ENCODE data around the gene MTREX. TPM values are rescaled to one million over a fixed set of nuclear protein-coding genes. Genes with fewer than 3 reads are reported as not detected.
A peak's percentile ranks its signal among the peaks of the same experiment; 100 is the strongest.

MTREX gene
- total RNA-seq, 1 donor from 2014 or later = 65.6 TPM

DNA sequence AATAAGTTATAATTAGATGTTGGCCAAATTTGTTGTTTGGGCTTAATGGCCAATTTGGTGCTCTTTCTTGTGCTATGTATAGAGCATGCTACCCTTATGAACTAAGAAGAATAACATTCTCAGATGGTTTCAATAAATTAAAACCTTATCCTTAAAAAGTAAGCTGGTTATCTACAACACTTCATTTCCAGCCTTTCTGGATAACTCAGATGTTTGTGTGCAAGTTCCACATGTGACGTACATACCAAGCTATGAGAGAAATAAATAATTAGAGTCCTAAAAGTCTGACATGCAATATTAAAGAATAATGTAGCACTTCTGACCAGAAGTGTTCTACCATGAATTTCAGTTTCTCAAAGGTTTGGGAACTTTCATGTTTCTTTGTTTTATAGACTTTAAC lies 11.7 kb downstream of the MTREX start:
- DNase-seq (no peak), ATAC-seq (ENCODE audit: poor library complexity) (peak; percentile 9)
- intact Hi-C loops (cut with DNase I) = no loop called here

DNA sequence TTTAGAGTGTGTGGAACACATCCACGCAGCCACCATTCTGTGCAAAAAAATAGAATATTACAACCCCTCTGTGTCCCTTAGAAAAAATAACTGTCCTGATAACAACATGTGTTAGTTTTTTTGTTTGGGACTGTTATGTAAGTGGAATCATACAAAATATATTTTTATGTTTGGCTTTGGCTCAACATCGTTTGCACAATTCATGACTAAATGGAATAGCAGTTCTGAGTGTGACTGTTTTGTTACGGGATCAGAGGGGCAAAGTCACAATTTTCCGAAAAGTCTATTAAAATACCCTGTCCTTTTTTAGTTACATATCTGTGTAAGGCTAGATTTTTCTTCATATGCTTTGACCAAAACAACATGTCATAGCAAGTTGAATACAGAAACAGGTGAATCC lies 12.8 kb downstream of the MTREX start:
- ATAC-seq (ENCODE audit: poor library complexity) = peak; percentile 38
- DNase-seq = no peak
- intact Hi-C loops (cut with DNase I) = loop anchor here (10.0 kb wide), 1 partner anchor 384 kb away; no protein-coding TSS in a partner anchor

DNA sequence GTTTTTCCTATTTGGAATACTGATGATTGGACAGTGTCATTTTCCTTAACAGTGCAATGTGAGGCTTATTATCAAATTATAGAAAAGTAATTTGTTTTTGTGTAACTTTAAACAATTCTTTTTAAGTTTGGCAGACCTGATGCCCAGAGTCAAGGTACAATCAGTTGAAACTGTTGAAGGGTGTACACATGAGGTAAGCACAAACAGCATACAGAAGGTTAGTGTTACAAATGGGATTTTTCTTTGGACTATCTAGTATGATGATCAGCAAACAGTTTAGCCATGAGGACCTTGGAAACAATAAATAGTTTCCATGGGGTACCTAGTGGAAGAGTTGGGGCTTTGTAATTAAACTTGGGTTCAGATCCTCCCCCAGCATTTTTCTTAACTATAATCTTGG lies 16.2 kb downstream of the MTREX start:
- no peak for ATAC-seq (ENCODE audit: poor library complexity)
- intact Hi-C loops (cut with DNase I) = loop anchor here (10.0 kb wide), 1 partner anchor 381 kb away; no protein-coding TSS in a partner anchor
- no peak for DNase-seq

DNA sequence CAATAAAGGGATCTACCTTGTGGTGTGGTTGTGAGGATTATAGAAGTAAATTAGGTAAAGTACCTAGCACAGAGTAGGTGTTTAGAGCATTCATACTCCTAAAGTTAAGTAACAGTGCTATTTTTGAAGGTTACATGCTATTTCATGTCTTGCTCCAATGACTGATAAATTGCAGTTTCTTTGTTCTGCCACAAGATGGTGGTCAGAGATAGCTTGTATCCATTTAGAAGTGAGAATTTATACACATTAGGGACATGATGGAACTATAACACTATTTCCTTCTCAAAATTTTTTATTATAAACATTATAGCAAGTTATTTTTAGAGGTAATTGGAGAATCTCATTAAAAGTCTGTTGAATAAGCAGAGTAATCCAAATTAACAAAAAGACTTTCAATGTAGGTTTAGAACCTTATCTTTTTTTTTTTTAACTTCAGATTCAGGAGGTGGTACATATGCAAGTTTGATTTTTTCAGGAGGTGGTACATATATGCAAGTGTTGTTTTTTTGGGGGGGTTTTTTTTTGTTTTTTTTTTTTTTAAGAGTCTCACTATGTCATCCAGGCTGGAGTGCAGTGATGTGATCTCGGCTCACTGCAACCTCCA lies 17.1 kb downstream of the MTREX start:
- ATAC-seq (ENCODE audit: poor library complexity) (no peak), DNase-seq (no peak)
- intact Hi-C loops (cut with DNase I) = loop anchor here (10.0 kb wide), 1 partner anchor 380 kb away; no protein-coding TSS in a partner anchor

DNA sequence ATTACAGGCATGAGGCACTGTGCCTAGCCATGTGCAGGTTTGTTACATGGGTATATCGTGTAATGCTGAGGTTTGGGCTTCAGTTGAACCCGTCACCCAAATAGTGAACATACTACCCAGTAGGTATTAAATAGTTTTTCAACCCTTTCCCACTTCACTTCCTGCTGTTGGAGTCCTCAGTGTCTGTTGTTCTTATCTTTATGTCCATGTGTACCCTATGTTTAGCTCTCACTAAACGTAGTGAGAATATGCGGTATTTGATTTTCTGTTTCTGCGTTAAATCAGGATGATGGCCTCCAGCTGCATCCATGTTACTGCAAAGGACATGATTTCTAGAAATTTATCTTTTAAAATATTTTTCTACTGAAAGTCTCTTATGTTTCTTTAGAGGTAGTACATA lies 17.8 kb downstream of the MTREX start:
- no peak for DNase-seq
- ATAC-seq (ENCODE audit: poor library complexity) = no peak
- intact Hi-C loops (cut with DNase I) = loop anchor here (10.0 kb wide), 1 partner anchor 379 kb away; no protein-coding TSS in a partner anchor

DNA sequence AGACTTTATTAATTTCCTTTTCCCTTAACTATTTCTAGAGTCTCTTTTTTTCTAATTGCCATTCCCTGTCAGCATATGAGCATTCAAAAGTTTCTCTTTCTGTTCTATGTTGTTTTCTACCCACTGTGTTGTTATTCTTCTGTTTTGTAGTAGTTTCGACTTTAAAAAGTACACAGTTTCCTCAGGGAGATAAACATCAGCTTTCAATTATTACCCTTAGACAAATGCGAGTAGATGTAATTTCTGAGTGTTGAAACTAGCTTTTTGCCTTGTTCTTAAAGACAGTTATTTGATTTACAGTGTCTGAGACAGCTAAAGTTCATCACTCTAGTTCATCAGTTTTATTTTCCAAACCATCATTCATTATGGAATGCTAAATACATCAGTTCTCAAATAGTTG lies 19.5 kb downstream of the MTREX start:
- ATAC-seq (ENCODE audit: poor library complexity) = no peak
- intact Hi-C loops (cut with DNase I) = loop anchor here (10.0 kb wide), 1 partner anchor 378 kb away; no protein-coding TSS in a partner anchor
- DNase-seq = no peak

DNA sequence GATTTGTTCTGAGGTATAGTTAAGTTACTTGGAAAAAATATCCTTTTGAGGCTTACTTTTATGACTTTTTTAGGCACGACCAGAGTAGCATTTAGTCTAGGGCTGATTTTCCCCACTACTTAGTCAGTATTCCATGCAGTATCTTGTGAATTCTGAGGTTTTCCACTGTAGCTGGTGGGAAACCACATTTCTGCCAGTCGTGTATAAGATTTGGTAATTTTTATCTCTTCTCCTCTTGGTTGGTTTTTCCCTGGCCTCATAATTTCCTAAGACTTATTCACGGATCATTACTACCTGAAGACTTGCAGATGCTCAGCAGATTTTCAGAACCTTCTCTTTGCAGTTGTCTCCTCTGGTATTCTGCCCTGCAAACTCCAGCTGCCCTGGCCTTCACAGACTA lies 23.5 kb downstream of the MTREX start:
- intact Hi-C loops (cut with DNase I) = no loop called here
- DNase-seq (no peak), ATAC-seq (ENCODE audit: poor library complexity) (no peak)

DNA sequence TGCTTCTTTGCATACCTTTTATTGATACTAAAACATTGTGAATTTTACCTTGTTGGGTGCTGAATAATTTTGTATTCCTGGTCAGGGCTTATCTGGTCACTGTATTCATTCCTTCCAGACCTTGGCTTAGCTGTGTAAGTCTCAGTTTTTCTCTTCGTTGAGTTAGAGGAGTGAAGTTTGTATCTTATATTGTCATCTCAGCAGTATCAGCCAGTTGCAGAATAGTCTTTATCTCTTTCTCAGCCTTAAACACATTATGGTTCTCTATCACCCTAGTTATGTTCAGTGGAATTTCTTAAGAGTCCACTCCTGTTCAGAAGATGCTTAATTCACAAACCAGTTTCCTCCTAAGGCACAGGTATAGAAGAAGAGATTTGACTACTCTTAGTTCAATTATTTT lies 25.2 kb downstream of the MTREX start:
- ATAC-seq (ENCODE audit: poor library complexity) (no peak), DNase-seq (no peak)
- intact Hi-C loops (cut with DNase I) = no loop called here

DNA sequence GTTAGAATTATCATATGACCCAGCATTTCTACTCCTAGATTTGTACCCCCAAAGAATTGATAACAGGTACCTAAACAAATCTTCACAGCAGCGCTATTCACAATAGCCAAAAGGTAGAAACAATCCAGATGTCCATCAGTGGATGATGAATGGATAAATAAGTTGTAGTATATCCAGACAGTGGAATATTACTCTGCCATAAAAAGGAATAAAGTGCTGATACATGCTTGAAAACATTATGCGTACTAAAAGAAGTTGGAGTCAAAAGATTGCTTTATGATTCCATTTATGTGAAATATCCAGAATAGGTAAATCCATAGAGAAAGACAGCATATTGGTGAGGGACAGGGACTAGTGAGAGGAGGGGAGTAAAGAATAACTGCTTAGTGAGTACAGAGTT lies 26.0 kb downstream of the MTREX start:
- ATAC-seq (ENCODE audit: poor library complexity) (no peak), DNase-seq (no peak)
- intact Hi-C loops (cut with DNase I) = no loop called here

DNA sequence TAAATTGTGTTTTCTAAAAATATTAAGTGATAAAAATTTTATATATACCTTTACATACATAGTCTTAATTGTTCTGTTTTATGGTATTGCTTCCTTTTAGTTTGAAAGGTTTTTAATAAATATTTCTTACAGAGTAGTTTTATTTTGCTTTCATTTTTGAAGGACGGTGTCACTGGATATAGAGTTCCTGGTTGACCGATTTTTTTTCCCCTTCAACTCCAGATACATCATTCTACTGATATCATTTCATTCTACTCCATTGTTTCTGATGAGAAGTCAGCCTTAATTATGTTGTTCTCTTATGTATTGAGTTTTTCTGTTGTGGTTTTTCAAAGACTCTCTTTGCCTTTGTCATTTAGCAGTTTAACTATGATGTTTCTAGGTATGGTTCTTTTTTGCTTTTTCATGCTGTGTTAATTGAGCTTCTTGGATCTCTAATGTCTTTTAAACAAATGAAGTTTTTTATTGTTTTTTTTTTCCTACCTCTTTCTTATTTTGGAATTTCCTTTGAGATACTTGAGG lies 30.4 kb downstream of the MTREX start:
- ATAC-seq (ENCODE audit: poor library complexity) (no peak), DNase-seq (no peak)
- intact Hi-C loops (cut with DNase I) = no loop called here

DNA sequence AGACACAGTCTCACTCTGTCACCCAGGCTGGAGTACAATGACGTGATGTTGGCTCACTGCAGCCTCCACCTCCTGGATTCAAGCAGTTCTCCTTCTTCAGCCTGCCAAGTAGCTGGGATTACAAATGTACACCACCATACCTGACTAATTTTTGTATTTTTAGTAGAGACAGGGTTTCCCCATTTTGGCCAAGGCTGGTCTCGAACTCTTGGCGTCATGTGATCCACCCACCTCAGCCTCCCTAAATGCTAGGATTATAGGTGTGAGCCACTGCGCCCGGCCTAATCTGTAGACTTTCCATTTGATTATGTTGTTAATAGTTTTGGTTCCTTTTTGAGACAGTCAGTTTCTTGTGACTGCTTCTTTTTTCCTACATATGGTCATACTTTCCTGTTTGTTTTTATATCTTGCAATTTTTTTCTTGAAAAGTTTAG lies 31.0 kb downstream of the MTREX start:
- DNase-seq (no peak), ATAC-seq (ENCODE audit: poor library complexity) (peak; percentile 59)
- intact Hi-C loops (cut with DNase I) = no loop called here

DNA sequence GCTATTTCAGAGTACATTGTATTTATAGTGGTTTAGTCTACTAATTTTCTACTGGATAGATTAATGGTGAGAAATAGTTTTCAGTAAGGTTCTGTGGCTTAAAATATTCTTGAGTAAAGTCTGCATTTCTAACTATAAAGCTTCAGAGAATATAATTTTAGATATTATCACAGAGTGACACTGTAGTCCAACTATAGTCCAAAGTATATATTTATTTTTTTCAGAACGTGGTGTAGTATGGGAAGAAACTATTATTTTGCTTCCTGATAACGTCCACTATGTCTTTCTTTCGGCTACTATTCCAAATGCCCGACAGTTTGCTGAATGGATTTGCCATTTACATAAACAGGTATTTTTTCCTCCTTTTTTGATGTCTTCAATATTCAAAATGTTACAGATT lies 35.3 kb downstream of the MTREX start:
- no peak for DNase-seq
- intact Hi-C loops (cut with DNase I) = loop anchor here (10.0 kb wide), 2 partner anchors 68 to 352 kb away; no protein-coding TSS in a partner anchor
- ATAC-seq (ENCODE audit: poor library complexity) = no peak

DNA sequence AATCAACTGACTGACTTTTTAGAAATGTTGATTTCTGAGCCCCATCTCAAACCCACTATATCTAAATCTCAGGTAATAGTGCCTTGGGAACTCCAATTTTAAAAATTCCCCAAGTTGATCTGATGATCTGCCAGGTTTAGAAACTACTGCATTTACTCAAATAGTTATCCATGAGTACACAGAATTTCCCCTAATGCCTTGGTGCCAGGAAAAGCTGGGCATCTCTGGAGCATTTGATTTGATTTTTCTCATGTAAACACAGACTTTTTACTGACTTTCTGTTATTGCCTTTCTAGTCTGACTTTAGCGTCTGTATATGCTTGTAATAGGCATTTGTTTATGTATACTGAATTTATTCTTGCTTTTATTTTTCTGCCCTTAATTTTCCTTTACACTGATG lies 35.8 kb downstream of the MTREX start:
- intact Hi-C loops (cut with DNase I) = loop anchor here (10.0 kb wide), 2 partner anchors 69 to 351 kb away; no protein-coding TSS in a partner anchor
- ATAC-seq (ENCODE audit: poor library complexity) = no peak
- no peak for DNase-seq

DNA sequence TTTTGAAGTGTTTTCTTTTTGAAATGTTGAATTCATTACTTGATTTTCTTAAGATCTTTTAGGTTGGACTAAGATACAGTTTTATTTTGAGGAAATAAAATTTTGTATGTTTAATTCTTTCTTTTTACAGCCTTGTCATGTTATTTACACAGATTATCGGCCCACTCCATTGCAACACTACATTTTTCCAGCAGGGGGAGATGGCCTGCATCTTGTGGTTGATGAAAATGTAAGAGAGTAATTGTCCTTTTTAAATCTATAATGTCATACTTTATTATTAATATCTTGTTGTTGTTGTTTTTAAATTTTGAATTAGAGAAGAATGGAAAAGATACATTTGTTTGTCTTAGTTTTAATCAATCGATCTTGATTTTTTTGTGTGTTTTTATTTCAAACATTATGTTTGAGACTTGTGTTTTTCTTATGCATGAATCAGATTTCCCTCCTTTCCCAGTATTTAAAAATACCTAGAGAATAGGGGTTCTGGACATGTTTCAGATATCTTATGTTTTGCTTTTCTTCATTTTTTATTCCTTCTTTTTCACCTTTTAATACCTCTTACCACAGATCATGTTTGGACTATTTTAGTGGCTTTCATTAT lies 36.7 kb downstream of the MTREX start:
- DNase-seq (no peak), ATAC-seq (ENCODE audit: poor library complexity) (no peak)
- intact Hi-C loops (cut with DNase I) = loop anchor here (10.0 kb wide), 2 partner anchors 70 to 350 kb away; no protein-coding TSS in a partner anchor

DNA sequence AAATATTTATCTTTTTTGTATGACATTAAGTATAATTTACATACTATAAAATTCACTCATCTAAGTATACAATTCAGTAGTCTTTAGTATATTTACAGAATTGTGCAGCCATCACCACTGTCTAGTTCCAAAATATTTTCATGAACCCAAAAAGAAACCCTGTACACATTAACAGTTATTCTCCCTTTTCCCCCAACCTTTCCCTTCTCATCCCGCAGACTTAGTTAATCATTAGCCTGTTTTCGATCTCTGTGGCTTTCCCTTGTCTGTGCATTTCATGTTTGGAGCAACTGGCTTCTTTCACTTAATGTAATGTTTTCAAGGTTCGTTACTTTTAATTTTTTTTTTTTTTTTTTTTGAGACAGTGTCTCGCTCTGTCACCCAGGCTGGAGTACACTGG lies 37.5 kb downstream of the MTREX start:
- intact Hi-C loops (cut with DNase I) = loop anchor here (10.0 kb wide), 2 partner anchors 71 to 349 kb away; no protein-coding TSS in a partner anchor
- ATAC-seq (ENCODE audit: poor library complexity) (no peak), DNase-seq (no peak)

DNA sequence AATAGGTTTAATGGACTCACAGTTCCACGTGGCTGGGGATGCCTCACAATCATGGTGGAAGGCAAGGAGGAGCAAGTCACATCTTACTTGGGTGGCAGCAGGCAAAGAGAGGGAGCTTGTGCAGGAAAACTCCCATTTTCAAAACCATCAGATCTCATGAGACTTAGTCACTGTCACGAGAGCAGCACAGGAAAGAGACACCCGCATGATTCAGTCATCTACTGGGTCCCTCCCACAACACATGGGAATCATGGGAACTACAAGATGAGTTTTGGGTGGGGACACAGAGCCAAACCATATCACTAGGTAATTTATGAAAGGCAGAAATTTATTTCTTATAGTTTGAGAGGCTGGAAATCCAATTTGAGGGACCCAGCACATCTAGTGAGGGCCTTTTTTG lies 40.0 kb downstream of the MTREX start:
- no peak for DNase-seq
- no peak for ATAC-seq (ENCODE audit: poor library complexity)
- intact Hi-C loops (cut with DNase I) = loop anchor here (10.0 kb wide), 2 partner anchors 73 to 347 kb away; no protein-coding TSS in a partner anchor

DNA sequence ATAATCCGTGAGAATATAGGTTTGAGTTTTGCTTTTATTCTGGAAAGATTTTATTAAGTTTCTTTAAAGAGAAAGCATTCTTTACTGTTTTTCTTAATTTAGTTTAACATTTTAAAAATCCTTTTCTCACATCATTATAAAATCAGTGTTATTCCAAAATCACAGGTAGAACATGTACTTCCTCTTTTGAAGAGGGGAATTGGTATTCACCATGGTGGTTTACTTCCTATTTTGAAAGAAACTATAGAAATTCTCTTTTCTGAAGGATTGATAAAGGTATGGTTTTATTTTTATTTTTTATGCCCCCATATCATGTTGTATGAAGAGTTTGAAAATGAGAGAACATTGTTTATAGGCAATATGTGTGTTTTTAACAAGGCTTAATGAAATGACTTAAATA lies 43.0 kb downstream of the MTREX start:
- intact Hi-C loops (cut with DNase I) = no loop called here
- ATAC-seq (ENCODE audit: poor library complexity) = no peak
- no peak for DNase-seq

DNA sequence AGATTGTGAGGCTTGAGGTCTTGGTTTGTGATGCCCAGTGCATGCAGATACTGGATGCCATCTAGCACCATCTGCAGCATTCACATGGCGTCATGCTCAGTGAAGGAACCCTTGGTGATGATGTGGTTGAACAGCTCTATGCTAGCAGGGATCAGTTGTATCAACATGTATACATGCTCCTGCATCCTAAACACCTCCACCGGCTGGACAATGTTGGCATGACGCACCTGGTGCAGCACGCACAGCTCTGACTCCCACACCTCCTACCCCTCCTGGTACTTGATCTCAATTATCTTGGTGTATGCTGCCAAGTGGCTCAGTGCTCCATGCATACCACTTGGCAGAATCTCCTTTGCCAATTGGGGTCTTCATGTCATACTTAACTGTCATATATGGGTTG lies 49.1 kb downstream of the MTREX start:
- ATAC-seq (ENCODE audit: poor library complexity) (no peak), DNase-seq (no peak)
- intact Hi-C loops (cut with DNase I) = no loop called here

DNA sequence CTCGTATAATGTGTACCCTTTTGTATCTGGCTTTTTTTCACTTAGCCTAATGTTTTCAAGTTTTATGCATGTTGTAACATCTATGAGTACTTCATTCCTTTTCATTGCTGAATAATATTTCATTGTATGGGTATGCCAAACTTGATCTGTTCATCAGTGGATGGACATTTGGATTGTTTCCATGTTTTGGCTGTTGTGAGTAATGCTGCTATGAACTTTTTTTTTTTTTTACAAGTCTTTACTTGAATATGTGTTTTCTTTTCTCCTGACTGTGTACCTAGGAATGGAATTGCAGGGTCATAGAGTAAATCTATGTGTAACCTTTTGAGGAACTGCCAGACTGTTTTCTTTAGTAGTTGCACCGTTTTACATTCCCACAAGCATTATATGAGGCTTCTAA lies 52.4 kb downstream of the MTREX start:
- intact Hi-C loops (cut with DNase I) = no loop called here
- no peak for DNase-seq
- no peak for ATAC-seq (ENCODE audit: poor library complexity)

DNA sequence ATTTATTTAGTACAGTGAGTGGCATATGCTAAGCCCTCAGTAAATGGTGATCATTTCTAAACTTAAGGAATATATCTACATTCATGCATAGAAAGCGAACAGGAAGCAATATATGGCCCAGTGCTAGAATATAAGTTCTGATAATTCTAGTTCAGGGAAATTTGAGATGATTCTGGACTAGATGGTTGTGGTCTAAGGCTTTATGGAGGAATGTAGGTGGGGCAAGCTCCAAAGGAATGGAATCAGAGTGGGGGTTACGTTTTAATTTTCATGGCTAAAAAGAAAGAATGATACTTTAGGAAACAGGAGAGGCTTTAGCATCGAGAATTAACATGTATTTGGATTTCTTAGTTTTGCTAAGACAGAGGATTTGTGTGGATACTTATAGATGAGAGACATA lies 56.1 kb downstream of the MTREX start:
- ATAC-seq (ENCODE audit: poor library complexity) (no peak), DNase-seq (no peak)
- intact Hi-C loops (cut with DNase I) = no loop called here
